IMR-90 (cell line): ENCODE results near the gene ADISSP. TPM values are rescaled to one million over a fixed set of nuclear protein-coding genes. Genes with fewer than 3 reads are reported as not detected.

ENCODE experiments used
- ATAC-seq: fragments of 200-7000 bp; cut with Tn5 transposase; 2 replicates; pipeline ENCODE4 v1.9.1; 2020; ENCODE audit warnings: low read depth, mild to moderate bottlenecking, moderate library complexity
- BruUV-seq: library from RNA; stranded (reverse); fragments of 400-500 nt; replicated peaks from 2 replicates; lab custom pipeline; 2021; lab: Mats Ljungman, UMichigan
- CTCF ChIA-PET: fragments of 300-600 bp; formaldehyde crosslinking; extraction: SDS; loops from one replicate; lab custom pipeline; 2021; ENCODE audit warnings: antibody characterized with exemption; lab: Yijun Ruan, JAX
- POLR2A ChIA-PET: fragments of 300-600 bp; sonication (Branson Sonifier 250); formaldehyde crosslinking; loops from one replicate; lab custom pipeline; 2022; ENCODE audit warnings: antibody characterized with exemption; ENCODE audit not compliant: unreplicated experiment; lab: Charles Lee
- DNase-seq: peaks from one replicate; pipeline ENCODE4 v3.0.0; 2013
- H2AFZ ChIP-seq: replicated peaks from 2 replicates; pipeline ENCODE3; 2013; ENCODE audit warnings: low read length, mild to moderate bottlenecking; ENCODE audit not compliant: poor library complexity
- H2AK5ac ChIP-seq: 2 replicates; pipeline ENCODE4 v1.6.1; 2013; ENCODE audit warnings: low read depth, low read length, inconsistent platforms
- H2AK9ac ChIP-seq: replicated peaks from 2 replicates; pipeline ENCODE3; 2013; ENCODE audit warnings: mild to moderate bottlenecking, low read depth, low read length, moderate library complexity; ENCODE audit not compliant: poor library complexity
- H2BK120ac ChIP-seq: 2 replicates; pipeline ENCODE4 v1.6.1; 2013; ENCODE audit warnings: low read depth, low read length, inconsistent platforms
- H2BK15ac ChIP-seq: 3 replicates; pipeline ENCODE4 v1.6.1; 2013; ENCODE audit warnings: low read depth, low read length, inconsistent platforms
- H2BK20ac ChIP-seq: 2 replicates; pipeline ENCODE4 v1.6.1; 2013; ENCODE audit warnings: low read depth, mild to moderate bottlenecking, inconsistent platforms, low read length, moderate library complexity
- H2BK5ac ChIP-seq: 2 replicates; pipeline ENCODE4 v1.6.1; 2013; ENCODE audit warnings: mild to moderate bottlenecking, low read depth, low read length, inconsistent platforms; ENCODE audit not compliant: poor library complexity, severe bottlenecking
- H3K14ac ChIP-seq: replicated peaks from 2 replicates; pipeline ENCODE4 v1.6.1; 2013; ENCODE audit warnings: low read depth, low read length, inconsistent platforms
- H3K18ac ChIP-seq: 2 replicates; pipeline ENCODE4 v1.6.1; 2013; ENCODE audit warnings: low read depth, low read length, control low read depth
- H3K23ac ChIP-seq: 2 replicates; pipeline ENCODE4 v1.6.1; 2013; ENCODE audit warnings: low read depth, low read length, inconsistent platforms
- H3K27ac ChIP-seq: 2 replicates; pipeline ENCODE4 v1.5.1; 2013; ENCODE audit warnings: mild to moderate bottlenecking, control low read depth, low read length; ENCODE audit not compliant: insufficient read depth
- H3K27me3 ChIP-seq: 2 replicates; pipeline ENCODE4 v1.6.1; 2013; ENCODE audit warnings: low read length; ENCODE audit not compliant: control insufficient read depth, insufficient read depth
- H3K36me3 ChIP-seq: 2 replicates; pipeline ENCODE4 v1.6.1; 2013; ENCODE audit warnings: low read length, mixed read lengths; ENCODE audit not compliant: control insufficient read depth, insufficient read depth
- H3K4ac ChIP-seq: 2 replicates; pipeline ENCODE4 v1.6.1; 2013; ENCODE audit warnings: low read depth, low read length, inconsistent platforms
- H3K4me1 ChIP-seq: 2 replicates; pipeline ENCODE4 v1.6.1; 2013; ENCODE audit warnings: low read length, mixed read lengths; ENCODE audit not compliant: control insufficient read depth, insufficient read depth
- H3K4me2 ChIP-seq: 2 replicates; pipeline ENCODE4 v1.6.1; 2013; ENCODE audit warnings: low read depth, mild to moderate bottlenecking, control low read depth, low read length, moderate library complexity
- H3K4me3 ChIP-seq: 2 replicates; pipeline ENCODE4 v1.5.1; 2013; ENCODE audit warnings: low read depth, mild to moderate bottlenecking, control low read depth, low read length, moderate library complexity; ENCODE audit not compliant: insufficient read depth
- H3K56ac ChIP-seq: 2 replicates; pipeline ENCODE4 v1.6.1; 2013; ENCODE audit warnings: low read length, inconsistent platforms; ENCODE audit not compliant: insufficient read depth; ENCODE audit errors: extremely low read depth
- H3K79me1 ChIP-seq, 2 experiments: 2 replicates each; pipeline ENCODE4 v1.6.1; 2013; ENCODE audit warnings: low read length in 2 of 2, inconsistent platforms in 1 of 2, low read depth in 1 of 2
- H3K9ac ChIP-seq: 2 replicates; pipeline ENCODE4 v1.6.1; 2013; ENCODE audit warnings: low read depth, low read length, control low read depth
- H3K9me1 ChIP-seq: 2 replicates; pipeline ENCODE4 v1.6.1; 2013; ENCODE audit warnings: low read length, inconsistent platforms; ENCODE audit not compliant: insufficient read depth
- H3K9me3 ChIP-seq: 2 replicates; pipeline ENCODE4 v1.6.1; 2013; ENCODE audit warnings: low read length; ENCODE audit not compliant: control insufficient read depth, insufficient read depth
- H4K20me1 ChIP-seq: 2 replicates; pipeline ENCODE4 v1.6.1; 2013; ENCODE audit warnings: low read length, inconsistent platforms; ENCODE audit not compliant: insufficient read depth
- H4K5ac ChIP-seq: 2 replicates; pipeline ENCODE4 v1.6.1; 2013; ENCODE audit warnings: mild to moderate bottlenecking, low read depth, low read length, control low read depth
- H4K8ac ChIP-seq, 2 experiments: 2 replicates each; pipeline ENCODE4 v1.6.1; 2013; ENCODE audit warnings: low read depth in 2 of 2, low read length in 2 of 2, control low read depth in 1 of 2, inconsistent platforms in 1 of 2
- H4K91ac ChIP-seq: 2 replicates; pipeline ENCODE4 v1.6.1; 2013; ENCODE audit warnings: low read depth, low read length, inconsistent platforms; ENCODE audit not compliant: insufficient read depth
- BHLHE40 ChIP-seq: fragments of 150-350 bp; IDR thresholded peaks from 2 replicates; pipeline ENCODE4 v1.6.1; 2016; ENCODE audit warnings: mild to moderate bottlenecking, low read depth, low read length
- MAFK ChIP-seq: IDR thresholded peaks from 2 replicates; pipeline ENCODE4 v1.6.1; 2012; ENCODE audit warnings: low read depth, low read length, improper control_type of control experiment
- MAZ ChIP-seq: IDR thresholded peaks from 2 replicates; pipeline ENCODE4 v1.6.1; 2012; ENCODE audit warnings: low read depth, mild to moderate bottlenecking, low read length, improper control_type of control experiment, moderate library complexity, borderline replicate concordance
- MXI1 ChIP-seq: IDR thresholded peaks from 2 replicates; pipeline ENCODE4 v1.6.1; 2012; ENCODE audit warnings: low read depth, mild to moderate bottlenecking, low read length, moderate library complexity, borderline replicate concordance
- NFE2L2 ChIP-seq: fragments of 150-350 bp; IDR thresholded peaks from 2 replicates; pipeline ENCODE4 v1.6.1; 2016; ENCODE audit warnings: low read depth, mild to moderate bottlenecking, low read length
- RAD21 ChIP-seq: IDR thresholded peaks from 2 replicates; pipeline ENCODE4 v1.6.1; 2012; ENCODE audit warnings: low read length, improper control_type of control experiment
- RCOR1 ChIP-seq: IDR thresholded peaks from 2 replicates; pipeline ENCODE4 v1.6.1; 2012; ENCODE audit warnings: mild to moderate bottlenecking, low read length, improper control_type of control experiment; ENCODE audit not compliant: insufficient replicate concordance
- RFX5 ChIP-seq: IDR thresholded peaks from 2 replicates; pipeline ENCODE4 v1.8.0; 2012; ENCODE audit warnings: low read depth, mild to moderate bottlenecking, low read length, moderate library complexity
- SMC3 ChIP-seq: fragments of 150-350 bp; IDR thresholded peaks from 2 replicates; pipeline ENCODE4 v1.6.1; 2016; ENCODE audit warnings: low read depth, mild to moderate bottlenecking, antibody characterized with exemption, low read length, moderate library complexity
- WGBS, 2 experiments: methylation state at CpG; one replicate each; pipeline versions ENCODE4 v1.1.5 to v1.1.7; 2013; ENCODE audit warnings: missing lambda C conversion rate in 2 of 2; ENCODE audit not compliant: insufficient read length in 1 of 2; ENCODE audit errors: extremely low coverage in 2 of 2; 5-methylcytosine and 5-hydroxymethylcytosine counted together
- dilution Hi-C: fragments of 300-500 bp; cut with HindIII; formaldehyde crosslinking; loops from one replicate; pipeline ENCODE4 v1.14.3; 2018; ENCODE audit warnings: low sequenced_read_pairs; ENCODE audit not compliant: unreplicated experiment
- in situ Hi-C: fragments of 300-500 bp; cut with MboI; formaldehyde crosslinking; loops from 3 replicates; pipeline ENCODE4 v1.14.3; 2019; ENCODE audit warnings: low sequenced_read_pairs, inconsistent platforms, mixed read lengths
- intact Hi-C: fragments of 100-400 bp; cut with micrococcal nuclease; formaldehyde crosslinking; loops from 2 replicates; pipeline ENCODE4 v1.10.0; 2022
- polyA plus RNA-seq, 3 experiments: library from polyadenylated mRNA; depleted of rRNA; stranded (reverse); fragments of >200 nt; gene quantifications; 2 replicates each; pipeline ENCODE4 v1.2.3, GENCODE V29; 2012; ENCODE audit warnings: low replicate concordance in 1 of 3
- total RNA-seq: library from RNA; depleted of rRNA; stranded (reverse); fragments of >200 nt; gene quantifications from 2 replicates; pipeline ENCODE4 v1.2.3, GENCODE V29; 2012
- TF ChIP-seq, protein P1 (sequence below): conservative IDR thresholded peaks from 2 replicates; pipeline ENCODE4 v1.5.1; 2012; ENCODE audit warnings: mild to moderate bottlenecking, low read depth, low read length, improper control_type of control experiment
- TF ChIP-seq, protein P2 (sequence below): fragments of 150-350 bp; IDR thresholded peaks from 2 replicates; pipeline ENCODE4 v1.6.1; 2017; ENCODE audit warnings: mild to moderate bottlenecking, antibody characterized with exemption, low read length, low read depth

ADISSP gene
- total and polyA plus RNA-seq, 2 of the 4 experiments (the other 2 are of a cell fraction), result 31.9 to 58.2 TPM

GRCh38 chr20:3760655-3761348, 6.8 kb downstream of the ADISSP start:
- H2BK120ac ChIP-seq, result no peak overlapping the region
- POLR2A ChIA-PET, result interaction anchor here (0.6 to 1.2 kb wide), 3 partner anchors 8 to 25 kb away, joined by 3 to 8 read pairs (median 3); no protein-coding TSS in a partner anchor
- no peak overlapping the region for H4K5ac ChIP-seq
- ATAC-seq (no peak; the same call in 1 of the 2 replicates), DNase-seq (no peak)
- H3K9ac ChIP-seq, result no peak overlapping the region
- no peak overlapping the region for H3K14ac ChIP-seq
- no peak overlapping the region for H3K27ac ChIP-seq
- H2BK20ac ChIP-seq, result no peak overlapping the region
- peaks cover 5% of the 10 kb centered on the region; the same call in 1 of the 2 replicates for H3K9me1 ChIP-seq
- H3K4me2 ChIP-seq, result no peak overlapping the region
- intact Hi-C loops (no loop called here), in situ Hi-C loops (no loop called here), dilution Hi-C loops (no loop called here)
- no peak overlapping the region for H3K4me3 ChIP-seq
- TF ChIP-seq MAZ (no peak), RCOR1 (no peak), MAFK (no peak), RAD21 (no peak), SMC3 (no peak), NFE2L2 (no peak), BHLHE40 (no peak), MXI1 (no peak), RFX5 (no peak)
- TF ChIP-seq, protein P1, sequence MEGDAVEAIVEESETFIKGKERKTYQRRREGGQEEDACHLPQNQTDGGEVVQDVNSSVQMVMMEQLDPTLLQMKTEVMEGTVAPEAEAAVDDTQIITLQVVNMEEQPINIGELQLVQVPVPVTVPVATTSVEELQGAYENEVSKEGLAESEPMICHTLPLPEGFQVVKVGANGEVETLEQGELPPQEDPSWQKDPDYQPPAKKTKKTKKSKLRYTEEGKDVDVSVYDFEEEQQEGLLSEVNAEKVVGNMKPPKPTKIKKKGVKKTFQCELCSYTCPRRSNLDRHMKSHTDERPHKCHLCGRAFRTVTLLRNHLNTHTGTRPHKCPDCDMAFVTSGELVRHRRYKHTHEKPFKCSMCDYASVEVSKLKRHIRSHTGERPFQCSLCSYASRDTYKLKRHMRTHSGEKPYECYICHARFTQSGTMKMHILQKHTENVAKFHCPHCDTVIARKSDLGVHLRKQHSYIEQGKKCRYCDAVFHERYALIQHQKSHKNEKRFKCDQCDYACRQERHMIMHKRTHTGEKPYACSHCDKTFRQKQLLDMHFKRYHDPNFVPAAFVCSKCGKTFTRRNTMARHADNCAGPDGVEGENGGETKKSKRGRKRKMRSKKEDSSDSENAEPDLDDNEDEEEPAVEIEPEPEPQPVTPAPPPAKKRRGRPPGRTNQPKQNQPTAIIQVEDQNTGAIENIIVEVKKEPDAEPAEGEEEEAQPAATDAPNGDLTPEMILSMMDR, result no peak
- TF ChIP-seq, protein P2, sequence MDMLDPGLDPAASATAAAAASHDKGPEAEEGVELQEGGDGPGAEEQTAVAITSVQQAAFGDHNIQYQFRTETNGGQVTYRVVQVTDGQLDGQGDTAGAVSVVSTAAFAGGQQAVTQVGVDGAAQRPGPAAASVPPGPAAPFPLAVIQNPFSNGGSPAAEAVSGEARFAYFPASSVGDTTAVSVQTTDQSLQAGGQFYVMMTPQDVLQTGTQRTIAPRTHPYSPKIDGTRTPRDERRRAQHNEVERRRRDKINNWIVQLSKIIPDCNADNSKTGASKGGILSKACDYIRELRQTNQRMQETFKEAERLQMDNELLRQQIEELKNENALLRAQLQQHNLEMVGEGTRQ, result no peak
- peaks cover 9% of the 10 kb centered on the region; the same call in 1 of the 2 replicates for H4K20me1 ChIP-seq
- no peak overlapping the region for H2BK5ac ChIP-seq
- H4K8ac ChIP-seq, result peak overlapping the region in 1 of 2 experiments; percentile 42; a peak in 1 of 4 replicates
- no peak overlapping the region for H2BK15ac ChIP-seq
- H3K27me3 ChIP-seq, result no peaks in the 10 kb centered on the region
- WGBS, 2 experiments, result 86% methylated on average over 2 of the region's 10 CpGs; no CpG with 5 or more reads in 1 of the 2 experiments
- H3K23ac ChIP-seq, result no peak overlapping the region
- H2AFZ ChIP-seq, result no peak overlapping the region
- H3K4me1 ChIP-seq, result no peaks in the 10 kb centered on the region; the same call in 1 of the 2 replicates
- no TSS peak for BruUV-seq
- no peak overlapping the region for H3K4ac ChIP-seq
- no peak overlapping the region for H3K18ac ChIP-seq
- CTCF ChIA-PET, result interaction anchor here (0.8 kb wide), 1 partner anchor 21 kb away, joined by 4 read pairs; the partner anchor contains the start of gene SPEF1
- H3K79me1 ChIP-seq, result peaks cover 3 to 34% of the 10 kb centered on the region in 2 experiments; a peak in 3 of 4 replicates
- no peak overlapping the region for H2AK9ac ChIP-seq
- H4K91ac ChIP-seq, result no peak overlapping the region
- H3K36me3 ChIP-seq, result peaks cover 4% of the 10 kb centered on the region; the same call in 1 of the 2 replicates
- H3K9me3 ChIP-seq, result no peaks in the 10 kb centered on the region
- H2AK5ac ChIP-seq, result no peak overlapping the region
- H3K56ac ChIP-seq, result no peak overlapping the region
